Osteoblast (primary cell): ENCODE data around the gene ATP6V1B1. TPM values are rescaled to one million over a fixed set of nuclear protein-coding genes. Genes with fewer than 3 reads are reported as not detected.

ENCODE experiments used
- DNase-seq: peaks from one replicate; pipeline ENCODE4 v3.0.0; 2011; ENCODE audit warnings: low spot score, mixed read lengths; ENCODE audit not compliant: insufficient read length; ENCODE audit errors: missing footprints
- H2AFZ ChIP-seq: 2 replicates; pipeline ENCODE4 v1.6.0; 2011; ENCODE audit warnings: mild to moderate bottlenecking, low read length
- H3K27ac ChIP-seq: 2 replicates; pipeline ENCODE4 v1.5.1; 2011; ENCODE audit warnings: mild to moderate bottlenecking, low read depth, low read length, moderate library complexity
- H3K27me3 ChIP-seq: 2 replicates; pipeline ENCODE4 v1.6.0; 2012; ENCODE audit warnings: mild to moderate bottlenecking, control low read depth, inconsistent platforms, low read length, moderate library complexity; ENCODE audit not compliant: insufficient read depth
- H3K36me3 ChIP-seq: 2 replicates; pipeline ENCODE4 v1.5.1; 2011; ENCODE audit warnings: mild to moderate bottlenecking, low read length, control low read depth, moderate library complexity; ENCODE audit not compliant: insufficient read depth
- H3K4me1 ChIP-seq: 2 replicates; pipeline ENCODE4 v1.5.1; 2011; ENCODE audit warnings: mild to moderate bottlenecking, low read length, control low read depth, moderate library complexity; ENCODE audit not compliant: insufficient read depth
- H3K4me2 ChIP-seq: 2 replicates; pipeline ENCODE4 v1.6.0; 2011; ENCODE audit warnings: mild to moderate bottlenecking, low read length; ENCODE audit not compliant: insufficient read depth
- H3K4me3 ChIP-seq: fragments of 200-600 bp; sonication (generic); 3 replicates; pipeline ENCODE4 v1.5.1; 2012; ENCODE audit warnings: mild to moderate bottlenecking, low read length, inconsistent platforms; ENCODE audit not compliant: insufficient read depth
- H3K79me2 ChIP-seq: 2 replicates; pipeline ENCODE4 v1.6.0; 2012; ENCODE audit warnings: mild to moderate bottlenecking, low read length, control low read depth, inconsistent platforms; ENCODE audit not compliant: insufficient read depth
- H3K9me3 ChIP-seq: 2 replicates; pipeline ENCODE4 v1.5.1; 2011; ENCODE audit warnings: low read depth, low read length, control low read depth
- H4K20me1 ChIP-seq: 2 replicates; pipeline ENCODE4 v1.6.0; 2012; ENCODE audit warnings: mild to moderate bottlenecking, low read length, control low read depth; ENCODE audit not compliant: insufficient read depth
- CTCF ChIP-seq: IDR thresholded peaks from 2 replicates; pipeline ENCODE4 v1.5.1; 2011; ENCODE audit warnings: mild to moderate bottlenecking, low read depth, low read length, moderate library complexity; ENCODE audit errors: extremely low read depth
- total RNA-seq: library from RNA; depleted of rRNA; stranded (reverse); fragments of >200 nt; gene quantifications from 2 replicates; pipeline ENCODE4 v1.2.3, GENCODE V29; 2012

The ATP6V1B1 gene
- total RNA-seq, 1 donor: 2.5 TPM

- Histone ChIP-seq H3K4me3 (no peak overlapping the region), H3K79me2 (no peaks in the 10 kb centered on the region), H3K36me3 (no peaks in the 10 kb centered on the region), H2AFZ (no peak overlapping the region), H3K27ac (no peak overlapping the region), H3K9me3 (no peaks in the 10 kb centered on the region), H4K20me1 (peaks cover 5% of the 10 kb centered on the region), H3K27me3 (no peaks in the 10 kb centered on the region), H3K4me1 (peaks cover 6% of the 10 kb centered on the region), H3K4me2 (no peak overlapping the region)
- peak; percentile 49 for DNase-seq
- no peak for TF ChIP-seq CTCF
These were observed 26.6 kb downstream of the ATP6V1B1 start for GRCh38 chr2:70962211-70962884.

GRCh38 chr2:70962885-70963878 lies 27.5 kb downstream of the ATP6V1B1 start:
- Histone ChIP-seq H3K4me1 (peaks cover 6% of the 10 kb centered on the region), H2AFZ (no peak overlapping the region), H3K9me3 (no peaks in the 10 kb centered on the region), H3K27ac (no peak overlapping the region), H4K20me1 (peaks cover 5% of the 10 kb centered on the region), H3K27me3 (no peaks in the 10 kb centered on the region), H3K36me3 (no peaks in the 10 kb centered on the region), H3K79me2 (no peaks in the 10 kb centered on the region), H3K4me3 (no peak overlapping the region), H3K4me2 (no peak overlapping the region)
- DNase-seq: peak; percentile 11
- no peak for TF ChIP-seq CTCF

GRCh38 chr2:70964133-70964532 lies 28.4 kb downstream of the ATP6V1B1 start:
- TF ChIP-seq CTCF: no peak
- no peaks in the 10 kb centered on the region for H3K36me3 ChIP-seq
- no peaks in the 10 kb centered on the region for H3K79me2 ChIP-seq
- H3K4me1 ChIP-seq: peaks cover 6% of the 10 kb centered on the region
- no peak overlapping the region for H3K4me2 ChIP-seq
- no peak overlapping the region for H3K27ac ChIP-seq
- no peak overlapping the region for H2AFZ ChIP-seq
- H3K4me3 ChIP-seq: no peak overlapping the region
- H3K27me3 ChIP-seq: no peaks in the 10 kb centered on the region
- DNase-seq: peak; percentile 49
- peaks cover 5% of the 10 kb centered on the region for H4K20me1 ChIP-seq
- no peaks in the 10 kb centered on the region for H3K9me3 ChIP-seq
